ENCODE measurements around the gene SLC35F1.

DNA sequence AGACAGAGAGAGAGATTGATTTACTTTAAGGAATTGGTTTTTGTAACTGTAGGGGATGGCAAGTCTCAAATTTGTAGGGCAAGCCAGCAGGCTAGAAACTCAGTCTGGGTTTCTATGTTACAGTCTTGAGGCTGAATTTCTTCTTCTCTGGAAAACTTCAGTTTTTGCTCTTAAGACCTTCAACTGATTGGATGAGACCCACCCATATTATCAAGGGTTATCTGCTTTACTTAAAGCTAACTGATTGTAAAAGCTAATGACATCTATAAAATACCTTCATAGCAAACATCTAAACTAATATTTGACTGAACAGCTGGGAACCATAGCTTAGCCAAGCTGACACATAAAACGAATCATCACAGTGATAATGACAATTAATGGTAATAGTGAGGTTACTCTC is 22.4 kb downstream of the SLC35F1 start:
- TF ChIP-seq, protein P1, sequence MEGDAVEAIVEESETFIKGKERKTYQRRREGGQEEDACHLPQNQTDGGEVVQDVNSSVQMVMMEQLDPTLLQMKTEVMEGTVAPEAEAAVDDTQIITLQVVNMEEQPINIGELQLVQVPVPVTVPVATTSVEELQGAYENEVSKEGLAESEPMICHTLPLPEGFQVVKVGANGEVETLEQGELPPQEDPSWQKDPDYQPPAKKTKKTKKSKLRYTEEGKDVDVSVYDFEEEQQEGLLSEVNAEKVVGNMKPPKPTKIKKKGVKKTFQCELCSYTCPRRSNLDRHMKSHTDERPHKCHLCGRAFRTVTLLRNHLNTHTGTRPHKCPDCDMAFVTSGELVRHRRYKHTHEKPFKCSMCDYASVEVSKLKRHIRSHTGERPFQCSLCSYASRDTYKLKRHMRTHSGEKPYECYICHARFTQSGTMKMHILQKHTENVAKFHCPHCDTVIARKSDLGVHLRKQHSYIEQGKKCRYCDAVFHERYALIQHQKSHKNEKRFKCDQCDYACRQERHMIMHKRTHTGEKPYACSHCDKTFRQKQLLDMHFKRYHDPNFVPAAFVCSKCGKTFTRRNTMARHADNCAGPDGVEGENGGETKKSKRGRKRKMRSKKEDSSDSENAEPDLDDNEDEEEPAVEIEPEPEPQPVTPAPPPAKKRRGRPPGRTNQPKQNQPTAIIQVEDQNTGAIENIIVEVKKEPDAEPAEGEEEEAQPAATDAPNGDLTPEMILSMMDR (IDR thresholded peaks at IDR 0.05): no peak
- TF ChIP-seq POLR2A (IDR thresholded peaks at IDR 0.05): no peak
- no peak for TF ChIP-seq EP300 (IDR thresholded peaks at IDR 0.05)

Measured in upper lobe of left lung (tissue), 4 donors.